Smooth muscle cell (in vitro differentiated cells): ENCODE data around the gene PELI2. TPM values are rescaled to one million over a fixed set of nuclear protein-coding genes. Genes with fewer than 3 reads are reported as not detected.
A peak's percentile ranks its signal among the peaks of the same experiment; 100 is the strongest.

ENCODE experiments used
- DNase-seq: peaks from one replicate; lab custom pipeline; 2025; ENCODE audit not compliant: unreplicated experiment; lab: John Stamatoyannopoulos, UW
- H2AFZ ChIP-seq: fragments of 200-600 bp; sonication (generic); 2 replicates; pipeline ENCODE4 v1.6.0; 2016; ENCODE audit warnings: antibody characterized with exemption, low read depth, mild to moderate bottlenecking
- H3F3A ChIP-seq: fragments of 200-600 bp; sonication (generic); 2 replicates; pipeline ENCODE4 v1.6.0; 2017; ENCODE audit warnings: antibody characterized with exemption, low read depth
- H3K27ac ChIP-seq: fragments of 200-600 bp; sonication (generic); 2 replicates; pipeline ENCODE4 v1.5.1; 2016; ENCODE audit warnings: low read depth, mild to moderate bottlenecking
- H3K27me3 ChIP-seq: fragments of 200-600 bp; sonication (generic); 2 replicates; pipeline ENCODE4 v1.6.1; 2016; ENCODE audit warnings: low read depth, mild to moderate bottlenecking
- H3K36me3 ChIP-seq: fragments of 200-600 bp; sonication (generic); 2 replicates; pipeline ENCODE4 v1.5.1; 2016; ENCODE audit warnings: low read depth
- H3K4me1 ChIP-seq: fragments of 200-600 bp; sonication (generic); 2 replicates; pipeline ENCODE4 v1.5.1; 2016; ENCODE audit warnings: low read depth
- H3K4me2 ChIP-seq: fragments of 200-600 bp; sonication (generic); 2 replicates; pipeline ENCODE4 v1.6.0; 2016; ENCODE audit warnings: mild to moderate bottlenecking
- H3K4me3 ChIP-seq: fragments of 200-600 bp; sonication (generic); 2 replicates; pipeline ENCODE4 v1.5.1; 2016; ENCODE audit warnings: mild to moderate bottlenecking
- H3K79me2 ChIP-seq: fragments of 200-600 bp; sonication (generic); 2 replicates; pipeline ENCODE4 v1.6.0; 2016; ENCODE audit warnings: low read depth, mild to moderate bottlenecking
- H3K9ac ChIP-seq: fragments of 200-600 bp; sonication (generic); 2 replicates; pipeline ENCODE4 v1.6.0; 2016; ENCODE audit warnings: low read depth
- H3K9me3 ChIP-seq: fragments of 200-600 bp; sonication (generic); replicated peaks from 2 replicates; pipeline ENCODE4 v1.5.1; 2016; ENCODE audit warnings: low read depth
- H4K20me1 ChIP-seq: fragments of 200-600 bp; sonication (generic); 2 replicates; pipeline ENCODE4 v1.6.0; 2016; ENCODE audit warnings: low read depth
- CTCF ChIP-seq: fragments of 200-600 bp; sonication (generic); IDR thresholded peaks from 2 replicates; pipeline ENCODE4 v1.5.1; 2017; ENCODE audit warnings: borderline replicate concordance, mild to moderate bottlenecking, antibody characterized with exemption; ENCODE audit not compliant: insufficient read depth, poor library complexity, severe bottlenecking
- WGBS: methylation state at CpG from one replicate; pipeline ENCODE4 v1.1.7; 2016; ENCODE audit warnings: low lambda C conversion rate; 5-methylcytosine and 5-hydroxymethylcytosine counted together
- polyA plus RNA-seq: library from polyadenylated mRNA; unstranded; fragments of >200 nt; fragmentation: Nextera tagmentation; extraction: Ambion mirVana; gene quantifications from 2 replicates; pipeline ENCODE4 v1.2.1, GENCODE V29; 2016
- total RNA-seq: library from RNA; depleted of rRNA; stranded (reverse); fragments of >200 nt; gene quantifications from 2 replicates; pipeline ENCODE4 v1.2.3, GENCODE V29; 2014

The PELI2 gene
- total and polyA plus RNA-seq, 2 experiments from 2014 or later = 4.6 to 9.1 TPM

DNA sequence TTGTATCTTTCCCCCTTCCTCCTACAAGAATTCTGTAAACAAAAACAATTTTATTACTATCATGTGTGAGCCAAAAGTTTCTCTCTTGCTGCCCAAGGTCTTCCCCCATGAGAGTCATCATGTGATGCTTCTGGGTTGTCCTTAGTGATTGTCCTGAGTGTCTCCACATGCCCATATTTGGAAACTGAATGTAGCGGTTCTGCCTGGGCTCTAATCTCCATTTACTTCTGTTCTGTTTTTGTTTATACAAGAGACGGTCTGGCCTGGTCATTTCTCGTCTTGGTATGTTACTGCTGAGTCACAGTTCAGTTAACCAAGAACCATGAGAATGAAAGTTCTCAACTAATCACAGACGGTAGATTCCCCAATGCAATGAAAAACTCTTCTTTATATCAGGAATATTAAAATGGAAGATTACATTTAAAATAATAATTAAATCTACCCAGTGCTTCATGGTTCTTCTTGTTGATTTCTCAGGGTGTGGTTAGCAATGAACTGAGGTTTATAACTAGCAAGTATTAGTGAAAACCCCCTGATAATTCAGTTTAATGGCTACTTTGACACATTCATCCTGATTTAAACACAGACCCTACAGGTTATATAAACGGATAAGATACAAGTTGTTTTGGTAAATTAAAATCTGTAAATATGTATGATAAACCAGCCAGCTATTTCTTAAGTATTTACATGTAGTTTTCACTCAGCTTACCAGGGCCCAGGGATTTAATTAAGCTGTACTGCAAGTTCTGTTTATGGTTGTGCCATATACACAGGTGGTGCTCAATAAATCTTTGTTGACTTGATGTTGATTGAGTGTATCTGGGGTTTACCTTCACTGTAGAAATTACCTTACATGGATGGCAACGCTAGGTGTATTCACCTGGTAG, 81.1 kb downstream of the PELI2 start:
- no peak for TF ChIP-seq CTCF
- no peaks in the 10 kb centered on the region for H4K20me1 ChIP-seq
- WGBS = 26% methylated on average over 6 of the region's 6 CpGs
- peak overlapping the region; percentile 71 for H3K9ac ChIP-seq
- H3K36me3 ChIP-seq = no peaks in the 10 kb centered on the region
- H3K4me1 ChIP-seq = peaks cover 32% of the 10 kb centered on the region
- H3F3A ChIP-seq = peaks cover 22% of the 10 kb centered on the region
- H3K27me3 ChIP-seq = no peaks in the 10 kb centered on the region
- H3K4me2 ChIP-seq = peak overlapping the region; percentile 84
- H3K9me3 ChIP-seq = no peaks in the 10 kb centered on the region
- peaks cover 7% of the 10 kb centered on the region for H3K79me2 ChIP-seq
- no peak overlapping the region for H3K4me3 ChIP-seq
- peak overlapping the region; percentile 97 for H3K27ac ChIP-seq
- DNase-seq = no peak
- H2AFZ ChIP-seq = peak overlapping the region; percentile 38

GRCh38 chr14:56199982-56200577, 81.9 kb downstream of the PELI2 start:
- H3K4me1 ChIP-seq = peaks cover 30% of the 10 kb centered on the region
- H2AFZ ChIP-seq = no peak overlapping the region
- H3K27ac ChIP-seq = peak overlapping the region; percentile 97
- H3K9ac ChIP-seq = peak overlapping the region; percentile 71
- no peak for DNase-seq
- TF ChIP-seq CTCF = no peak
- H3K36me3 ChIP-seq = no peaks in the 10 kb centered on the region
- H3K4me3 ChIP-seq = no peak overlapping the region
- peak overlapping the region; percentile 84 for H3K4me2 ChIP-seq
- no peaks in the 10 kb centered on the region for H3K27me3 ChIP-seq
- H4K20me1 ChIP-seq = no peaks in the 10 kb centered on the region
- no peaks in the 10 kb centered on the region for H3K9me3 ChIP-seq
- WGBS = 75% methylated on average over 7 of the region's 7 CpGs
- H3K79me2 ChIP-seq = peaks cover 7% of the 10 kb centered on the region
- H3F3A ChIP-seq = peaks cover 20% of the 10 kb centered on the region

- Histone ChIP-seq H2AFZ (no peak overlapping the region), H3K4me1 (peaks cover 25% of the 10 kb centered on the region), H4K20me1 (no peaks in the 10 kb centered on the region), H3K79me2 (peaks cover 7% of the 10 kb centered on the region), H3F3A (peaks cover 6% of the 10 kb centered on the region), H3K27me3 (no peaks in the 10 kb centered on the region), H3K36me3 (no peaks in the 10 kb centered on the region), H3K4me3 (no peak overlapping the region), H3K9me3 (no peaks in the 10 kb centered on the region), H3K27ac (no peak overlapping the region), H3K4me2 (no peak overlapping the region), H3K9ac (no peak overlapping the region)
- no peak for DNase-seq
- 21% methylated on average over 2 of the region's 2 CpGs for WGBS
- TF ChIP-seq CTCF = no peak
These were observed 84.0 kb downstream of the PELI2 start for GRCh38 chr14:56202256-56202655.
